Omental fat pad (tissue), 4 donors: Measurements from ENCODE around the gene KLHL25. TPM values are rescaled to one million over a fixed set of nuclear protein-coding genes. Genes with fewer than 3 reads are reported as not detected.
A peak's percentile ranks its signal among the peaks of the same experiment; 100 is the strongest.

Source experiments
- ATAC-seq: fragments of 150-250 bp; one replicate; pipeline ENCODE4 v1.9.1; 2016; ENCODE audit warnings: mild to moderate bottlenecking, moderate library complexity; ENCODE audit not compliant: low FRiP score
- DNase-seq: peaks from one replicate; pipeline ENCODE4 v3.0.0-alpha.2; 2019; ENCODE audit warnings: low spot score
- total RNA-seq, 4 donors: library from RNA; depleted of rRNA; stranded (reverse); fragments of >200 nt; gene quantifications; one replicate each; pipeline ENCODE4 v1.1.0, GENCODE V29; 2016
- TF ChIP-seq, protein P1 (sequence below), 3 donors: fragments of 450-650 bp; IDR thresholded peaks; one replicate each; pipeline ENCODE4 v1.5.1; 2016 to 2017; ENCODE audit warnings: antibody characterized with exemption in 3 of 3, mild to moderate bottlenecking in 3 of 3, moderate library complexity in 2 of 3

KLHL25 gene
- total RNA-seq, 4 donors from 2014 or later: 12.0 to 45.8 (median 22.3) TPM

DNA sequence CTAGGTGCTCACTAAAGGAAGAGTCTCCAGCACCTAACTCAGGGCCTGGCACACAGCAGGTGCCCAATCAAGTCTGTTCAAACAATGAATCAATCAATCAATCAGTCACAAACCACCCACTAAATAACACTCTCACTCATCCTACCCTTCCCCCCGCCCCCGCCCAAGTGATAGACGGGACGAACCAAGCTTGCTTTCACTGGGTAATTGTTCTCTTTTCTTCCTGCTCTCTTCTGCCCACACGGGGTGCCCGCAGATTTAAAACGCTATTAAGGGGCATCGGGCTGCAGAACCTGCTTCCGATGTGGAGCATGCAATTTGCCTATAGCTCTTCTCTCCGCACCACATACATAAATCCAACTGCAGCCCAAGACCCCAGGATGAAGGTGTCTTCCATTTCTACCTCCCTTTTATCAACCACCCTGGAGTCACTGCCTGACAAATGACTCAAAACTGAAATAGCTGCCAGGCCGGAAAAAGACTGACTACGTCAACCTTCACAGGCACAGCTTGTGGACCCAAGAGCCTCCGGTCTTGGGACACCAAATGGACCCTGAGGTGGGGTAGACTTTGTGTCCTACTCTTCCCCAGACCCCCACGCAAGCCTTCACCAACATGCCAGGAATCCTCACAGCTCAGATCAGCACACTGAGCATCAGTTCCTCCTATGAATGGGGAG is 1.7 kb downstream of the KLHL25 start:
- TF ChIP-seq, protein P1, sequence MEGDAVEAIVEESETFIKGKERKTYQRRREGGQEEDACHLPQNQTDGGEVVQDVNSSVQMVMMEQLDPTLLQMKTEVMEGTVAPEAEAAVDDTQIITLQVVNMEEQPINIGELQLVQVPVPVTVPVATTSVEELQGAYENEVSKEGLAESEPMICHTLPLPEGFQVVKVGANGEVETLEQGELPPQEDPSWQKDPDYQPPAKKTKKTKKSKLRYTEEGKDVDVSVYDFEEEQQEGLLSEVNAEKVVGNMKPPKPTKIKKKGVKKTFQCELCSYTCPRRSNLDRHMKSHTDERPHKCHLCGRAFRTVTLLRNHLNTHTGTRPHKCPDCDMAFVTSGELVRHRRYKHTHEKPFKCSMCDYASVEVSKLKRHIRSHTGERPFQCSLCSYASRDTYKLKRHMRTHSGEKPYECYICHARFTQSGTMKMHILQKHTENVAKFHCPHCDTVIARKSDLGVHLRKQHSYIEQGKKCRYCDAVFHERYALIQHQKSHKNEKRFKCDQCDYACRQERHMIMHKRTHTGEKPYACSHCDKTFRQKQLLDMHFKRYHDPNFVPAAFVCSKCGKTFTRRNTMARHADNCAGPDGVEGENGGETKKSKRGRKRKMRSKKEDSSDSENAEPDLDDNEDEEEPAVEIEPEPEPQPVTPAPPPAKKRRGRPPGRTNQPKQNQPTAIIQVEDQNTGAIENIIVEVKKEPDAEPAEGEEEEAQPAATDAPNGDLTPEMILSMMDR (IDR thresholded peaks at IDR 0.05): no peak
- ATAC-seq (no peak), DNase-seq (no peak)

DNA sequence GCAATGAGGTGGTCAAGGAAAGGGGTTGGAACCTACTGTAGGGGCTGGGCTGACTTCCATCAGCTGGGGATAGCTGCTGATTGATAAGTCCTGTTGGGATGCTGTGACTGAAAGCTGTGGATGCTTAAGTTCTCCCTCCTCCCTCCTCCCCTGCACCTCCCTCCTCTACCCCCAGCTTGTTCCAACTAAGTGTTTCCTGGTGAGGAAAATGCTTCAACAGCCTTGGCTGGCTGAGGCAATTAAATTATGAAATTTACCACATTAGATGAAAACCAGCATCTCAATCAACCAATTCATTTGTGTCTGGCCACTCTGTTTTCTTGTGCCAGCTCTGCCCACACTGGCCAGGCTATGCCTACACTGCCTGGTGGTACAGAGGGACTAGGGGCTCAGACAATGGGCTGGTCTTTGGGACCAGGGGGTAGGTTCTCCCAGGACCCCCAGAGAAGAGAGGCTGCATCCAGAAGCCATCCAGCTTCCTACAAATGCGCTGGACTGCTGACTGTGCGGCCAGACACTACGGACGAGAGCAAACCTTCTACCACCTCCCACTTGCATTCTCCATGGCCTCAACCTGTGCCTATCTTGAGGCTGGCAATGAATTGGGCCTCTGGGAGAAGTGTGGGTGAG is 2.5 kb downstream of the KLHL25 start:
- ATAC-seq (no peak), DNase-seq (no peak)
- TF ChIP-seq, protein P1 (IDR thresholded peaks at IDR 0.05): no peak

DNA sequence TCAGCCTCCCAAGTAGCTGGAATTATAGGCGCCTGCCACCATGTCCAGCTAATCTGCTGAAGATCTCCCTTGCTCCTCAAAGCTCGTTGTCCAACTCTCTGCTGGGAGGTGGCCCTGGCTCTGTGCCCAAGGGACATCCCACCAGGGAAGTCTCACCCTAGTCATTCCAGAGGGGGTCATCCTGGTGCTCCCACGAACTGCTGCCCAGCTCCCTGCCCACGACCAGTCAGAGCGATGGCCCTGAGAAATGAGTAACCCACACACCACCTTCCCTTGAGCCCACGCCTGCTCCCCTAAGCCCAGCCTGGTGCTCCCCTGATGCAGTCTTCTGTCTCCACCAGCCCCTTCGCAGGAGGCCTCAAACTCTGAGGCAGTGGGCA is 5.2 kb downstream of the KLHL25 start:
- no peak for ATAC-seq
- no peak for DNase-seq
- TF ChIP-seq, protein P1 (IDR thresholded peaks at IDR 0.05): no peak

DNA sequence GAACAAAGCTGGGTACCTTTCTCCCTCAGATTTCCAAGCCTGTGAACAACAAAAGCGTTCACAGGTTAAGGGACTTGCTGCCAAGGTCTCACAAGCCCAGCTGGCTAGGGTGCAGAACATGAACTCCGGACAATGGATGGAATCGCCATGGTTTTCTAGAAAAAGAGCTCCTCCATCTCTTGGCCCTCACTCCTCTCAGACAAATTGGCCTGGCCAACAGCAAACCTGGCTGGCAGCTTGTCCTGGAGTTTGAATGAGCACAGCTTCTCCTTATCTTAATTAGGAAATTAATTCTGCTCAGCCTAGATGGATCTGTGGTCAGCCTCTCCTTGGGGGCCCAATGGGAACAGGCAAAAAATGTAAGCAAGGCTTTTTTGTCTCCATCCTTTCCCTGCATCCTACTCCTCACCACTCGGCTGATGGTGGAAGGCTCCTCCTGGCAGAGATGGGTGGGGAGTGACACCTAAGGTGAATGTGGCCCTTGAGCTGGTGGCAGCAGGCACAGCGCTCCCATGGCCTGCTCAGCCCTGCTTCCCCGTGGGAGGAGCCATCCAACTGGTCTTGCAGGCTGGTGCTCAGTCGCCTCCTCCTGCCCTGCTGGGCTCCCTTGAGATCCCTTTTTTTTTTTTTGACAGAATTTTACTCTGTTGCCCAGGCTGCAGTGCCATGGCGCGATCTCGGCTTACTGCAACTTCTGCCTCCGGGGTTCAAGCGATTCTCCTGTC is 5.8 kb downstream of the KLHL25 start:
- DNase-seq: no peak
- ATAC-seq: no peak

DNA sequence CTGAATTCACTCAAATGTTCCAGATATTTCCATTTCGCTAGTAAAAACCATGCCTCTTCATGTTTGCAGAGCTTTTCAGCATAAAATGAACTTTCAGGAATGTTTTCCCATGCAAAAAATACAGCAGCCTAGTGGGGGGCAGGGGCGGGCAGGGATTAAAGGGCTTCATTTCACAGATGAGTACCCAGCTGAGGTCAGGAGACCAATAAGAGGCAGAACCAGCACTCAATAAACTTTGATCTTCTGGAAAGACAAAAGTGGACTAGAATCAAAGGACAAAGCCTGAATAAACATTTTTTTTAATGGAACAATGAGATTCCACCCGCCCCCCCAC is 8.0 kb downstream of the KLHL25 start:
- no peak for DNase-seq
- ATAC-seq: no peak
- TF ChIP-seq, protein P1 (IDR thresholded peaks at IDR 0.05): no peak

More for the DNA sequence above, 5.8 kb downstream of the KLHL25 start:
- TF ChIP-seq, protein P1 (IDR thresholded peaks at IDR 0.05): no peak

DNA sequence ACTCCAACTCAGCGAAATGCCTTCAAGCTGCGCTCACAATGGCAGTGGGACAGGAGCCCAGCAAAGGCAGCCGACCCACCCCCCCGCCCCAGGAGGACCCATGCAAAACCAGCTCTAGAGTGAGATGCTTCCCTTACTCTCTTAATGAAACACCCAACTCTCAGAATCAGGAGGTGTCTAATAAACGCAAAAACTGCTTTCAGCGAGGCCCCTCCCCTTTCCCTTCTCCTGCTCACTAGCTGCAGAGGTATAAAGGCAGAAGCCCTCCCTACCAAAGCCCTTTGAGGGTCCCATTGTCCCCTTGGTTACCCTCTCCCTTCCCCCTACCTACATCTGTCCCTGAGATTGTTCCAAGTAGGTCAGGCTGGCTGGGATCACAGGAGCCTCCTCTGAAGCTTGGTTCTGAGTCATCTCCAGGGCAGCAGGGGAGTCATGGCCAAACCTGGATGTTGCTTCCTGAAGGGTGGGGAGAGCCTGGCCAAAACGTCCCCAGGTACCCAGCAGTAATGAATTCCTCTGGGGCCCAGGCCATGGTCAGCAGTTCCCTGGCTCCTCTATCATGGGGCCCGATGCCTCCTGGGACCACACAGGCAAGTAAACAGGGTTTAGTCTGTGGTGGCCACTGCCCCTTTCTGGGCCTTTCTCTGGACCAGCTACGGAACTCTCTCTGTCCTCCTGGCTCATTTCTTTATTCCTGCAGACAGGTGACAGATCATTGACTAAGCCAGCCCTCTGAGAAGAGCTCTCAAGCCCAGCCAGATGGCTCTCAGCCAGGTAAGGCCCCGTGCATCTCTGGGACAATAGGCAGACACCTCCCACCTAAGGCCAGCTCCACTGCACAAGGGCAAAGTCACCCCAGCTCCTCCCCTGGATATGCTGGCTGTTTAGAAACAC is 8.6 kb downstream of the KLHL25 start:
- TF ChIP-seq, protein P1 (IDR thresholded peaks at IDR 0.05): no peak
- ATAC-seq (peak; percentile 77), DNase-seq (no peak)
